ENCODE measurements around the gene MS4A4A. TPM values are rescaled to one million over a fixed set of nuclear protein-coding genes. Genes with fewer than 3 reads are reported as not detected.

Gene MS4A4A
- total and polyA plus RNA-seq, 2 of the 13 experiments (the other 11 are each of a cell fraction or from before 2014, with no cell fraction given): not detected

DNA sequence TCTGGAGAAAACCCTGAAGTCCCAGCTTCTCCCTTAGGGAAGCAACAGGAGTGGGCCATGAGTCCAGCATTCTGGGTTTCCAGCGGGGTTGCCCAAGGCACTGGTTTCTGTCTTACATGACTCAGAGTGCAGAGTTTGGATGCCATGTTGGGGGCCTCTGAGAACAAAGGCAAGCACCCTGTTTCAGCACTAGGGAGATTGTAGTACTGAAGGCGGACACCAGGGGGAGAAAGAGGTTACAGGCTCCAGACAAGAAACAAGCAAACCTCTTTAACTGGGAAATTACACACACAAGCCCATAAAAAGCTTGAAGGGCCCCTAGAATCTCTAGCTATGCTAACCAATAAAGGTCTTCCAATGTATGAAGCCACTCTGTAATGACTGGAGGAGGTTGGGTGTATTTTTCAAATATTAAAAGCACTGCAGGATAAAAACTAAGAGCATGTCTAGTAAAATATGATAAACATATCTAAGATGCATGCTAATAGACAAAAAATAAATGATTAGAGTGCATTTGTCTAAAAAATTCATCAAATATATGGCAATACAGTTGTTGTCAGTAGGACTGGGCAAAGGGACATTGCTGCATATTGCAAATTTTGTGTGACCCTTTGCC is 53.6 kb downstream of the MS4A4A start (continued):
- TF ChIP-seq, protein P1, sequence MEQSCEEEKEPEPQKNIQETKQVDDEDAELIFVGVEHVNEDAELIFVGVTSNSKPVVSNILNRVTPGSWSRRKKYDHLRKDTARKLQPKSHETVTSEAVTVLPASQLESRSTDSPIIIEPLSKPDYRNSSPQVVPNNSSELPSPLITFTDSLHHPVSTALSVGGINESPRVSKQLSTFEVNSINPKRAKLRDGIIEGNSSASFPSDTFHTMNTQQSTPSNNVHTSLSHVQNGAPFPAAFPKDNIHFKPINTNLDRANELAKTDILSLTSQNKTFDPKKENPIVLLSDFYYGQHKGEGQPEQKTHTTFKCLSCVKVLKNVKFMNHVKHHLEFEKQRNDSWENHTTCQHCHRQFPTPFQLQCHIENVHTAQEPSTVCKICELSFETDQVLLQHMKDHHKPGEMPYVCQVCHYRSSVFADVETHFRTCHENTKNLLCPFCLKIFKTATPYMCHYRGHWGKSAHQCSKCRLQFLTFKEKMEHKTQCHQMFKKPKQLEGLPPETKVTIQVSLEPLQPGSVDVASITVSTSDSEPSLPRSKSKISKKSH (CRISPR knock-in tag; IDR thresholded peaks at IDR 0.05; ENCODE audit: borderline replicate concordance): no peak
- TF ChIP-seq, protein P2, sequence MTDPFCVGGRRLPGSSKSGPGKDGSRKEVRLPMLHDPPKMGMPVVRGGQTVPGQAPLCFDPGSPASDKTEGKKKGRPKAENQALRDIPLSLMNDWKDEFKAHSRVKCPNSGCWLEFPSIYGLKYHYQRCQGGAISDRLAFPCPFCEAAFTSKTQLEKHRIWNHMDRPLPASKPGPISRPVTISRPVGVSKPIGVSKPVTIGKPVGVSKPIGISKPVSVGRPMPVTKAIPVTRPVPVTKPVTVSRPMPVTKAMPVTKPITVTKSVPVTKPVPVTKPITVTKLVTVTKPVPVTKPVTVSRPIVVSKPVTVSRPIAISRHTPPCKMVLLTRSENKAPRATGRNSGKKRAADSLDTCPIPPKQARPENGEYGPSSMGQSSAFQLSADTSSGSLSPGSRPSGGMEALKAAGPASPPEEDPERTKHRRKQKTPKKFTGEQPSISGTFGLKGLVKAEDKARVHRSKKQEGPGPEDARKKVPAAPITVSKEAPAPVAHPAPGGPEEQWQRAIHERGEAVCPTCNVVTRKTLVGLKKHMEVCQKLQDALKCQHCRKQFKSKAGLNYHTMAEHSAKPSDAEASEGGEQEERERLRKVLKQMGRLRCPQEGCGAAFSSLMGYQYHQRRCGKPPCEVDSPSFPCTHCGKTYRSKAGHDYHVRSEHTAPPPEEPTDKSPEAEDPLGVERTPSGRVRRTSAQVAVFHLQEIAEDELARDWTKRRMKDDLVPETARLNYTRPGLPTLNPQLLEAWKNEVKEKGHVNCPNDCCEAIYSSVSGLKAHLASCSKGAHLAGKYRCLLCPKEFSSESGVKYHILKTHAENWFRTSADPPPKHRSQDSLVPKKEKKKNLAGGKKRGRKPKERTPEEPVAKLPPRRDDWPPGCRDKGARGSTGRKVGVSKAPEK (CRISPR knock-in tag; IDR thresholded peaks at IDR 0.05; ENCODE audit: borderline replicate concordance): no peak
- 0 out of 2 replicates have a peak, but pooled peaks have one; percentile 6 for TF ChIP-seq STAG1 (CRISPR knock-in tag; IDR thresholded peaks at IDR 0.05)
- TF ChIP-seq ZNF451 (CRISPR knock-in tag; IDR thresholded peaks at IDR 0.05): no peak
- TF ChIP-seq, protein P3, sequence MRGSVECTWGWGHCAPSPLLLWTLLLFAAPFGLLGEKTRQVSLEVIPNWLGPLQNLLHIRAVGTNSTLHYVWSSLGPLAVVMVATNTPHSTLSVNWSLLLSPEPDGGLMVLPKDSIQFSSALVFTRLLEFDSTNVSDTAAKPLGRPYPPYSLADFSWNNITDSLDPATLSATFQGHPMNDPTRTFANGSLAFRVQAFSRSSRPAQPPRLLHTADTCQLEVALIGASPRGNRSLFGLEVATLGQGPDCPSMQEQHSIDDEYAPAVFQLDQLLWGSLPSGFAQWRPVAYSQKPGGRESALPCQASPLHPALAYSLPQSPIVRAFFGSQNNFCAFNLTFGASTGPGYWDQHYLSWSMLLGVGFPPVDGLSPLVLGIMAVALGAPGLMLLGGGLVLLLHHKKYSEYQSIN (CRISPR knock-in tag; IDR thresholded peaks at IDR 0.05; ENCODE audit: borderline replicate concordance): no peak
- no peak for TF ChIP-seq HNRNPH1 (optimal IDR thresholded peaks at IDR 0.05; ENCODE audit: low read depth, low read length)
- TF ChIP-seq, protein P4, sequence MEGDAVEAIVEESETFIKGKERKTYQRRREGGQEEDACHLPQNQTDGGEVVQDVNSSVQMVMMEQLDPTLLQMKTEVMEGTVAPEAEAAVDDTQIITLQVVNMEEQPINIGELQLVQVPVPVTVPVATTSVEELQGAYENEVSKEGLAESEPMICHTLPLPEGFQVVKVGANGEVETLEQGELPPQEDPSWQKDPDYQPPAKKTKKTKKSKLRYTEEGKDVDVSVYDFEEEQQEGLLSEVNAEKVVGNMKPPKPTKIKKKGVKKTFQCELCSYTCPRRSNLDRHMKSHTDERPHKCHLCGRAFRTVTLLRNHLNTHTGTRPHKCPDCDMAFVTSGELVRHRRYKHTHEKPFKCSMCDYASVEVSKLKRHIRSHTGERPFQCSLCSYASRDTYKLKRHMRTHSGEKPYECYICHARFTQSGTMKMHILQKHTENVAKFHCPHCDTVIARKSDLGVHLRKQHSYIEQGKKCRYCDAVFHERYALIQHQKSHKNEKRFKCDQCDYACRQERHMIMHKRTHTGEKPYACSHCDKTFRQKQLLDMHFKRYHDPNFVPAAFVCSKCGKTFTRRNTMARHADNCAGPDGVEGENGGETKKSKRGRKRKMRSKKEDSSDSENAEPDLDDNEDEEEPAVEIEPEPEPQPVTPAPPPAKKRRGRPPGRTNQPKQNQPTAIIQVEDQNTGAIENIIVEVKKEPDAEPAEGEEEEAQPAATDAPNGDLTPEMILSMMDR (CRISPR knock-in tag; IDR thresholded peaks at IDR 0.05): peak; percentile 57
- TF ChIP-seq ZNF224 (CRISPR knock-in tag; IDR thresholded peaks at IDR 0.05): no peak
- peak; percentile 40 for TF ChIP-seq XRCC5 (optimal IDR thresholded peaks at IDR 0.05; ENCODE audit: low read length)
- TF ChIP-seq RAD21 (CRISPR knock-in tag; IDR thresholded peaks at IDR 0.05): 0 out of 2 replicates have a peak, but pooled peaks have one; percentile 22
- no peak for TF ChIP-seq PRPF4 (IDR thresholded peaks at IDR 0.05; ENCODE audit: low read depth, low read length, poor library complexity, severe bottlenecking)
- no peak for TF ChIP-seq ZNF484 (CRISPR knock-in tag; IDR thresholded peaks at IDR 0.05; ENCODE audit: borderline replicate concordance, low read depth)
- TF ChIP-seq PAX8 (CRISPR knock-in tag; IDR thresholded peaks at IDR 0.05; ENCODE audit: borderline replicate concordance): no peak
- TF ChIP-seq NCOA5 (CRISPR knock-in tag; IDR thresholded peaks at IDR 0.05): no peak
- TF ChIP-seq, protein P5, sequence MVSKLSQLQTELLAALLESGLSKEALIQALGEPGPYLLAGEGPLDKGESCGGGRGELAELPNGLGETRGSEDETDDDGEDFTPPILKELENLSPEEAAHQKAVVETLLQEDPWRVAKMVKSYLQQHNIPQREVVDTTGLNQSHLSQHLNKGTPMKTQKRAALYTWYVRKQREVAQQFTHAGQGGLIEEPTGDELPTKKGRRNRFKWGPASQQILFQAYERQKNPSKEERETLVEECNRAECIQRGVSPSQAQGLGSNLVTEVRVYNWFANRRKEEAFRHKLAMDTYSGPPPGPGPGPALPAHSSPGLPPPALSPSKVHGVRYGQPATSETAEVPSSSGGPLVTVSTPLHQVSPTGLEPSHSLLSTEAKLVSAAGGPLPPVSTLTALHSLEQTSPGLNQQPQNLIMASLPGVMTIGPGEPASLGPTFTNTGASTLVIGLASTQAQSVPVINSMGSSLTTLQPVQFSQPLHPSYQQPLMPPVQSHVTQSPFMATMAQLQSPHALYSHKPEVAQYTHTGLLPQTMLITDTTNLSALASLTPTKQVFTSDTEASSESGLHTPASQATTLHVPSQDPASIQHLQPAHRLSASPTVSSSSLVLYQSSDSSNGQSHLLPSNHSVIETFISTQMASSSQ (IDR thresholded peaks at IDR 0.05; ENCODE audit: low read depth): no peak
- TF ChIP-seq, protein P5 (CRISPR knock-in tag; IDR thresholded peaks at IDR 0.05; ENCODE audit: borderline replicate concordance): no peak

Data from HepG2 (cell line).